SK-N-SH (cell line): ENCODE measurements around the gene TRPC4. TPM values are rescaled to one million over a fixed set of nuclear protein-coding genes. Genes with fewer than 3 reads are reported as not detected.

Experiments
- CTCF ChIA-PET: fragments of 300-600, 350-600 bp; formaldehyde crosslinking; extraction: SDS; loops from one replicate; lab custom pipeline; 2021; lab: Yijun Ruan, JAX
- POLR2A ChIA-PET: fragments of 350-600 bp; sonication (Branson Sonifier 250); formaldehyde crosslinking; extraction: SDS; loops from one replicate; lab custom pipeline; 2020; ENCODE audit warnings: antibody characterized with exemption, inconsistent platforms; lab: Yijun Ruan, JAX
- DNase-seq: peaks from one replicate; pipeline ENCODE4 v3.0.0; 2012
- H2AFZ ChIP-seq: fragments of 200-600 bp; sonication (generic); 2 replicates; pipeline ENCODE4 v1.8.1; 2016; ENCODE audit warnings: antibody characterized with exemption, mild to moderate bottlenecking, low read depth
- H3F3A ChIP-seq: fragments of 200-600 bp; sonication (generic); replicated peaks from 2 replicates; pipeline ENCODE3; 2016; ENCODE audit warnings: antibody characterized with exemption, mild to moderate bottlenecking; ENCODE audit not compliant: insufficient read depth
- H3K27ac ChIP-seq, 2 experiments: fragments of 200-500 bp in 1 of 2; fragments of 200-600 bp in 1 of 2; sonication (Bioruptor generic) in 1 of 2; sonication (generic), shearing (Covaris generic) in 1 of 2; 2 replicates each; pipeline versions ENCODE4 v1.5.1 to v1.6.1; 2014 to 2016; ENCODE audit warnings: low read depth in 2 of 2, inconsistent platforms in 1 of 2, low read length in 1 of 2, mild to moderate bottlenecking in 1 of 2, mixed read lengths in 1 of 2
- H3K27me3 ChIP-seq: fragments of 200-600 bp; sonication (generic), shearing (Covaris generic); 2 replicates; pipeline ENCODE4 v1.6.1; 2016; ENCODE audit warnings: mixed run types; ENCODE audit not compliant: insufficient read depth
- H3K36me3 ChIP-seq, 2 experiments: fragments of 200-500 bp in 1 of 2; fragments of 200-600 bp in 1 of 2; sonication (Bioruptor generic) in 1 of 2; sonication (generic) in 1 of 2; replicated peaks in 1 of 2; 2 replicates each; pipeline versions ENCODE3 to v1.5.1; 2014 to 2016; ENCODE audit warnings: low read length in 1 of 2, mild to moderate bottlenecking in 1 of 2; ENCODE audit not compliant: insufficient read depth in 2 of 2, control insufficient read depth in 1 of 2
- H3K4me1 ChIP-seq, 2 experiments: fragments of 200-500 bp in 1 of 2; fragments of 200-600 bp in 1 of 2; sonication (Bioruptor generic) in 1 of 2; sonication (generic), shearing (Covaris generic) in 1 of 2; 2 replicates each; pipeline versions ENCODE4 v1.5.1 to v1.6.1; 2014 to 2016; ENCODE audit warnings: low read depth in 1 of 2, low read length in 1 of 2, mixed run types in 1 of 2; ENCODE audit not compliant: insufficient read depth in 2 of 2, control insufficient read depth in 1 of 2
- H3K4me2 ChIP-seq: fragments of 200-600 bp; sonication (generic), shearing (Covaris generic); 2 replicates; pipeline ENCODE4 v1.6.1; 2017; ENCODE audit warnings: mixed run types
- H3K4me3 ChIP-seq, 2 experiments: fragments of 200-500 bp in 1 of 2; fragments of 200-600 bp in 1 of 2; sonication (Bioruptor generic) in 1 of 2; sonication (generic), shearing (Covaris generic) in 1 of 2; 2 replicates each; pipeline versions ENCODE4 v1.5.1 to v1.8.1; 2014 to 2016; ENCODE audit warnings: low read depth in 2 of 2, inconsistent platforms in 1 of 2, low read length in 1 of 2, mild to moderate bottlenecking in 1 of 2, mixed read lengths in 1 of 2, moderate library complexity in 1 of 2
- H3K79me2 ChIP-seq: fragments of 200-600 bp; sonication (generic); 2 replicates; pipeline ENCODE4 v1.8.1; 2017; ENCODE audit warnings: mild to moderate bottlenecking; ENCODE audit not compliant: insufficient read depth
- H3K9ac ChIP-seq: fragments of 200-600 bp; sonication (generic); 2 replicates; pipeline ENCODE4 v1.6.1; 2017; ENCODE audit warnings: mixed run types
- H3K9me2 ChIP-seq: fragments of 200-600 bp; sonication (generic); 2 replicates; pipeline ENCODE4 v1.6.1; 2017; ENCODE audit warnings: mixed run types
- H3K9me3 ChIP-seq: fragments of 200-600 bp; sonication (generic); 2 replicates; pipeline ENCODE4 v1.6.1; 2017; ENCODE audit warnings: mixed run types, mild to moderate bottlenecking, moderate library complexity
- H4K20me1 ChIP-seq: fragments of 200-600 bp; sonication (generic); 2 replicates; pipeline ENCODE4 v1.6.1; 2017; ENCODE audit warnings: mild to moderate bottlenecking, mixed run types; ENCODE audit not compliant: insufficient read depth
- CHD2 ChIP-seq: fragments of 150-350 bp; IDR thresholded peaks from 2 replicates; pipeline ENCODE4 v1.6.1; 2018; ENCODE audit warnings: low read length; ENCODE audit not compliant: partially characterized antibody
- CTCF ChIP-seq: fragments of 200-600 bp; sonication (generic); IDR thresholded peaks from 2 replicates; pipeline ENCODE4 v1.6.1; 2017; ENCODE audit warnings: antibody characterized with exemption, mild to moderate bottlenecking, moderate library complexity
- ELF1 ChIP-seq: IDR thresholded peaks from 2 replicates; pipeline ENCODE4 v1.4.0; 2012
- FOXJ3 ChIP-seq: sonication (generic); formaldehyde crosslinking; IDR thresholded peaks from 2 replicates; pipeline ENCODE4 v1.5.1; 2020; ENCODE audit warnings: mild to moderate bottlenecking, missing genetic modification reagents
- IRF3 ChIP-seq: fragments of 150-350 bp; IDR thresholded peaks from 2 replicates; pipeline ENCODE4 v1.6.1; 2016; ENCODE audit warnings: mild to moderate bottlenecking, low read depth, low read length
- MEF2A ChIP-seq: IDR thresholded peaks from 2 replicates; pipeline ENCODE4 v1.4.0; 2012; ENCODE audit warnings: low read depth, borderline replicate concordance
- MXI1 ChIP-seq: IDR thresholded peaks from 2 replicates; pipeline ENCODE4 v1.6.1; 2012; ENCODE audit warnings: mild to moderate bottlenecking, low read depth, low read length, improper control_type of control experiment
- NFIC ChIP-seq: IDR thresholded peaks from 2 replicates; pipeline ENCODE4 v1.4.0; 2012; ENCODE audit warnings: borderline replicate concordance
- PBX3 ChIP-seq: IDR thresholded peaks from 2 replicates; pipeline ENCODE4; 2012
- POLR2AphosphoS5 ChIP-seq: IDR thresholded peaks from 2 replicates; pipeline ENCODE4 v1.6.1; 2012; ENCODE audit warnings: low read depth, low read length
- RAD21 ChIP-seq: IDR thresholded peaks from 2 replicates; pipeline ENCODE4 v1.6.1; 2012; ENCODE audit warnings: mild to moderate bottlenecking, low read length
- RFX5 ChIP-seq: IDR thresholded peaks from 2 replicates; pipeline ENCODE4 v1.6.1; 2012; ENCODE audit warnings: mild to moderate bottlenecking, improper control_type of control experiment, low read length
- SIN3A ChIP-seq: IDR thresholded peaks from 2 replicates; pipeline ENCODE4 v1.6.1; 2012; ENCODE audit warnings: low read depth, mild to moderate bottlenecking, low read length, moderate library complexity, borderline replicate concordance
- TCF12 ChIP-seq: IDR thresholded peaks from 2 replicates; pipeline ENCODE4 v1.4.0; 2012
- WGBS: methylation state at CpG from one replicate; pipeline ENCODE4 v1.1.6; 2017; ENCODE audit warnings: low lambda C conversion rate; 5-methylcytosine and 5-hydroxymethylcytosine counted together
- polyA plus RNA-seq, 3 experiments: library from polyadenylated mRNA; depleted of rRNA; stranded (reverse); fragments of >200 nt; gene quantifications; 2 replicates each; pipeline ENCODE4 v1.2.3, GENCODE V29; 2012
- TF ChIP-seq, protein P1 (sequence below): IDR thresholded peaks from 2 replicates; pipeline ENCODE4 v1.4.0; 2012; ENCODE audit warnings: low read depth

TRPC4 gene
- polyA plus RNA-seq, 1 of the 3 experiments (the other 2 are of a cell fraction) = not detected

DNA sequence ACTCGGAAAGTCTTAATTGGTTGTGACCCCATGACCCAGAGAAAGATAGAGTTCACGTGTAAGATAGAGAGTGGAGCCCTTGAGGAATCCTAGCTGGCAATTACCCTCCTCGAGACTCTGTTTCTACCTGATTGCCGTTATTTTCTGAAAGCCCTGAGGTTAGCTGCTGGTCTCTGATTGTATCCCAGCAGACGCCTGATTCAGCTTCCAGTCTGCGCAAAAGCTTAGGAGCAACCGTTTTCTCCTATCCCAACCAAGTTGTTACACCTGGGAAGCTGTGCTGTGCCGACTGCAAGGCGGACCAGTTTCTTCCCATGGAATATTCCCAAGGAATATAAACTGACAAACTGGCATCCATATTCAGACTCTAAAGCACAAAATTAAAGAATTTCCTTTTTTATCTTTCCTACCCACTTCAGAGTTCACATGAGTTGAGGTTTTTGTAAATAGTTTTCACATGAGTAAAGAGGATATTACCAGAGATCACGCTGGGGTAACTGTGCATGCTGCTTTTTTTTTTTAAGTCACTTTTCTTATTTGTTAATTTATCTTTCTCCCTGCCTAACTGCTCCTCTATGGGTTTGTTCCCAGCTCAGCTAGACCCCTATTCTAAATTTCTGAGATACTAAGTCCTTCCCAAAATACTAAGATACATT lies 1.5 kb upstream of the TRPC4 start:
- H3F3A ChIP-seq = peaks cover 5% of the 10 kb centered on the region
- peak overlapping the region in 1 of 2 experiments; percentile 57; a peak in 2 of 4 replicates for H3K4me3 ChIP-seq
- POLR2A ChIA-PET = no interaction called here
- CTCF ChIA-PET = interaction anchor here (0.6 to 1.3 kb wide), 3 partner anchors 12 to 760 kb away, joined by 3 to 9 read pairs (median 4); no protein-coding TSS in a partner anchor
- H3K9me3 ChIP-seq = no peaks in the 10 kb centered on the region
- H3K9me2 ChIP-seq = no peaks in the 10 kb centered on the region
- no peaks in the 10 kb centered on the region for H3K36me3 ChIP-seq
- H3K4me1 ChIP-seq = peaks cover 0 to 11% of the 10 kb centered on the region in 2 experiments; a peak in 2 of 4 replicates
- H2AFZ ChIP-seq = peak overlapping the region; percentile 76; the same call in 1 of the 2 replicates
- H4K20me1 ChIP-seq = no peaks in the 10 kb centered on the region
- 7% methylated on average over 9 of the region's 10 CpGs for WGBS
- H3K27ac ChIP-seq = no peak overlapping the region
- peak overlapping the region; percentile 74 for H3K4me2 ChIP-seq
- no peak overlapping the region for H3K9ac ChIP-seq
- no peak for TF ChIP-seq CTCF
- TF ChIP-seq TCF12 = no peak
- TF ChIP-seq FOXJ3 (CRISPR knock-in tag) = no peak
- no peak for TF ChIP-seq RFX5
- TF ChIP-seq POLR2AphosphoS5 = no peak
- TF ChIP-seq SIN3A = no peak
- no peak for TF ChIP-seq RAD21
- TF ChIP-seq PBX3 = no peak
- no peak for TF ChIP-seq NFIC
- TF ChIP-seq, protein P1, sequence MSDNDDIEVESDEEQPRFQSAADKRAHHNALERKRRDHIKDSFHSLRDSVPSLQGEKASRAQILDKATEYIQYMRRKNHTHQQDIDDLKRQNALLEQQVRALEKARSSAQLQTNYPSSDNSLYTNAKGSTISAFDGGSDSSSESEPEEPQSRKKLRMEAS = no peak
- no peak for TF ChIP-seq MEF2A
- no peak for TF ChIP-seq MXI1
- no peak for TF ChIP-seq IRF3
- TF ChIP-seq CHD2 = no peak
- no peak for TF ChIP-seq ELF1
- no peaks in the 10 kb centered on the region for H3K79me2 ChIP-seq
- H3K27me3 ChIP-seq = peaks cover 36% of the 10 kb centered on the region
- no peak for DNase-seq
